ENCODE data around the gene F2RL2. TPM values are rescaled to one million over a fixed set of nuclear protein-coding genes. Genes with fewer than 3 reads are reported as not detected.

Gene F2RL2
- total and polyA plus RNA-seq, 10 of the 15 experiments (the other 5 are each of a cell fraction or from before 2014, with no cell fraction given) = 0.03 to 0.24 (median 0.08) TPM; not detected in 5

DNA sequence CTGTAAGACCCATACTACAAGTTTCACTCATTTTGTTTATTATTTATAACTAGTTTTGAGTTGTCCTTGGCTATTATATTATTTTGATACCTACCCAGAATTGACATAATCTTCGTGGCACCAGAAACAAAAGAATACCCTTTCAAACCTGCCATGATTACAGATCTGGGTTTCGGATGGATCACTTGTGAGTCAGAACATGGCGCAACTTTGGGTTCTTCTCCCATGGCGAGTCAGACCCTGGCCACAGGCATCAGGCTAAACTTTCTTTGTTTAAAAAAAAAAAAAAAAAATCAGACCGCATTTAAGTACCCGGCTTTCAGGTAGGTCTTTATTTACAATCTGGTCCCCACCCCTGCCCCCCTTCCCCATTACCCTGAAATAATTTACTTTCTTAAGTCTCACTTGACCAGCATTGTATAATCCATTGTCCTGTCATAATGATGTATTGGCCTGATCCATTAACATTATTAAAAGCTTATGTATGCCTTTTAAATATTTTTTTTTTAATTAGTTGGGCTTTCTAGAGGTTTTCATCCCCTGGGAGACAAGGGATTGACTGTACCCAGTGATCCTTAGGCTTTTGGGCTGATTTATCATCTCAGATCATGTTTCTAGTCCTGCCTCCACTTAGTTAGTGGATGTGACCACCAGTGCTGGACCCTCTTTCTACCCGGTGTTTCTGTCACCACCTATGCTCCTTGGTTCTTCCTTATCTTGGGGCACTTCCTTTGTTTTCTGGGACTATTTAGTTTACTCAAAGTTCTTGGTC lies 43.9 kb downstream of the F2RL2 start (continued):
- TF ChIP-seq, protein P1, sequence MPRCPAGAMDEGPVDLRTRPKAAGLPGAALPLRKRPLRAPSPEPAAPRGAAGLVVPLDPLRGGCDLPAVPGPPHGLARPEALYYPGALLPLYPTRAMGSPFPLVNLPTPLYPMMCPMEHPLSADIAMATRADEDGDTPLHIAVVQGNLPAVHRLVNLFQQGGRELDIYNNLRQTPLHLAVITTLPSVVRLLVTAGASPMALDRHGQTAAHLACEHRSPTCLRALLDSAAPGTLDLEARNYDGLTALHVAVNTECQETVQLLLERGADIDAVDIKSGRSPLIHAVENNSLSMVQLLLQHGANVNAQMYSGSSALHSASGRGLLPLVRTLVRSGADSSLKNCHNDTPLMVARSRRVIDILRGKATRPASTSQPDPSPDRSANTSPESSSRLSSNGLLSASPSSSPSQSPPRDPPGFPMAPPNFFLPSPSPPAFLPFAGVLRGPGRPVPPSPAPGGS (IDR thresholded peaks at IDR 0.05; ENCODE audit: borderline replicate concordance, insufficient read depth, low read depth, low read length, poor library complexity, severe bottlenecking) = no peak
- TF ChIP-seq SREBF2 (IDR thresholded peaks at IDR 0.05; ENCODE audit: low read length) = no peak
- TF ChIP-seq CREM (IDR thresholded peaks at IDR 0.05; ENCODE audit: low read depth) = no peak
- TF ChIP-seq SMARCA5 (IDR thresholded peaks at IDR 0.05) = no peak
- no peak for TF ChIP-seq SREBF1 (IDR thresholded peaks at IDR 0.05; ENCODE audit: low read length)
- TF ChIP-seq BCLAF1 (IDR thresholded peaks at IDR 0.05) = no peak
- TF ChIP-seq IKZF1 (conservative IDR thresholded peaks at IDR 0.05) = no peak
- no peak for TF ChIP-seq EED (IDR thresholded peaks at IDR 0.05; ENCODE audit: low read depth)
